NCI-H187 treated with DMSO at 0.1 percent for 48 hours (cell line): Measurements from ENCODE around the gene GLA.

Source experiments
- DNase-seq: peaks from one replicate; lab custom pipeline; 2025; lab: John Stamatoyannopoulos, UW

The GLA gene

DNA sequence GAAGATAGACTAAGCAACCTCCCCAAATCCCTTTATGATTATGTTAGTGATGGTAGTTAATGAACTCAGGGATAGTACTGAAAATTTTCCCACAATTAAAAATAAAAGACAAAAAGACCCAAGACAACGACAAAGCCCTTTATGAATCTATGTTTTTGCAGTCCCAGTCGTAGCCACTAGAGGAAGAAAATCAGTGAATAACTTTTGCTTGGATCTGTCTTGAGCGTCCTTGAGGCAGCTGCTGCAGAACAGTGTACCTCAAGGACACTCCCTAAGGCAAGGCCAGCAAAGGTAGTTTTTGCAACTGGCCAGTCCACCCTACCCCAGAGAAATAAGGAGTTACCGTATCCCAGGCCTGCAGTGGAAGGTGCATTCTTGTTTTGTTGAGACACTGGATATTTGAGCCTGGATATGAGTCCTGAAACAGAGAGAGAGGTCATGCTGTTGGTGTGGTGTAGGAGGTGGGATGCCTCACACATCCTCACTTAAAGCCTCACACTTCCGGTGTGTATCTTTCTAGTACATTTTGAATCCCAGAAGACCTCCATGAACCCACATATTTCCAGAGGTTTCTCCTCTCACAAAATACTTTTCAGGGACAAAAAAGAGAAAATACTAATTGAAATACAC lies 50.4 kb downstream of the GLA start:
- no peak for DNase-seq

DNA sequence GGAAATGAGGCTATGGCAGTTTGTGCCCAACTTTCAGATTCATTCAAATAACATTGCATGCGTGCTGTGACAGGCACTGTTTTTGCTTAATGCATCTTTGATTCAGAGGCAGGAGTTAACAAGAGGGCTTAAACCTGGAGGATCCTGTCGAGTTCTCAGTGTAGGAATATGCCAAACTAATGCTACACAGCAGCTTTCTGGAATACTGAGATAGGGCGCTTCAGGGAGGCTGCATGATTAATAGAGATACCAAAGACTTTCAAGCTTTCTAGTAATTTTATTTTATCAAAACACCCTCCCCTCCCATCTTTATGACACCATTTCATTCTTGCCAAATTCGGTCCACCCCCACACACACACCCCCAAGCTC lies 58.5 kb downstream of the GLA start:
- no peak for DNase-seq

DNA sequence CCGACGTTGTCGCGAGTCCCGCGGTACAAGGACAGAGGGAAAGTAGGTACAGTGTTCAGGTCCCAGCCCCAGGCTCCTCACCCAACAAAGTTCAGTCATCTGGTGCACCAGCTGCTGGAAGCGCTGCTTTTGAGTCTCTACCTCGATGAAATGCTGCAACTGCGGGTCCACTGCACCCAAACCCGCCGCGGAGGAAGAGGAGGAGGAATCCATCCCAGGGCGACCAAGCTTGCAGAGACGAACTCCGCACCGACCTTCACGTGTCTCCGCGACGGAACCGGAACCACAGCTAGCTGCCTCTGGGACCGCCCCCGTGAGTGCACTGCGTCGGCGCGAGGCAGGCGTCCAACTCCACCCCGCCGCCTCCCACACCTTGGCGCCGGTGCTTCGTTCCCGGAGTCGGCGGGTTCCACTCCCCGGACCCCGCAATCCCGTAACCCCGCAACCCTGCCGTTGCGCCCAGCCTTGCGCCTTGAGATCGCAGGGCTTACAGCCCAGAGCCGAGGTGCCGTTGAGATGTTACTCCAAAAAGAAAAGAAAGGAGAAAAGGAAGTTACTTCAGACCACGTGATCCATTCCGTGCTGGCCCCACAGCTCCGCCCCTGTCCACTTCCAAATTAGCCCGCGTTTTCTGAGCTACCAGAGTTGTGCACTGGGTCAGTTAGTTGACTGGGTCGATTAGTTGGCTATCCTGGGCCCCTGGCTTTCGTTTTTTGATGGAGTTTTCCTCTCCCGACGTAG lies 59.1 kb downstream of the GLA start, which contains the start of gene TIMM8A:
Gene TIMM8A (minus strand): TSS at position 291 of the 741 bp plus-strand sequence. CDS start 78 bp downstream, at position 213.
- peak; percentile 43 for DNase-seq

DNA sequence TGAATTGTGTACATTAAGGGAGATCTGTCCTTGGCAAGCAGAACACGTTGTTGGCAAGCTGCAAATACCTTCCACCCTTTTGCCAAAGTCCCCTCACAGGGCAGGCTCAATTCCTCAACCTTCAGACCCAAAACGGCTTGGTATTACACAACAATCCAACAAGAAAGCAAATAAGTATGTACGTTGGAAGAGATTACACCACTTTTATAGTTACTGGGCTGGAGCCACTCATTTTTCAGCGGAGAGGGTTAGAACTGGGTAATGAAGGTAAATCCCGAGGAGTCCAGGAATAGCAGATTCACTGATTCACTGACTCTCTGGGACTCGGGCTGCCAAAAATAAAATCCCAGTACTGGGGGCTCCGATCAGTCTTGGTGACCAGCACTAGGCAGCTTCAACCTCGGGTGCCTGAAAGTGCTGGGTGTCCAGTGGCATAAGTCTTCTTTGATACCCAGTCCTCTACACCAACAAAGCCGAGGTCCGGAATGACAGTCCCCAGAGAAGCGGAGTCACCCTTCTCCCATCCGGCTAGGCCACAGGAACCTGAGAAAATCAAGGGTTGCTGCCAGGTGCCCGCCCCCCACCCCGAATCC lies 59.8 kb downstream of the GLA start:
- DNase-seq: no peak
